ENCODE measurements around the gene LRRC74A. TPM values are rescaled to one million over a fixed set of nuclear protein-coding genes. Genes with fewer than 3 reads are reported as not detected.
A peak's percentile ranks its signal among the peaks of the same experiment; 100 is the strongest.

The LRRC74A gene
- total and polyA plus RNA-seq, 8 donors = 0.10 to 0.40 (median 0.34) TPM; not detected in 2

DNA sequence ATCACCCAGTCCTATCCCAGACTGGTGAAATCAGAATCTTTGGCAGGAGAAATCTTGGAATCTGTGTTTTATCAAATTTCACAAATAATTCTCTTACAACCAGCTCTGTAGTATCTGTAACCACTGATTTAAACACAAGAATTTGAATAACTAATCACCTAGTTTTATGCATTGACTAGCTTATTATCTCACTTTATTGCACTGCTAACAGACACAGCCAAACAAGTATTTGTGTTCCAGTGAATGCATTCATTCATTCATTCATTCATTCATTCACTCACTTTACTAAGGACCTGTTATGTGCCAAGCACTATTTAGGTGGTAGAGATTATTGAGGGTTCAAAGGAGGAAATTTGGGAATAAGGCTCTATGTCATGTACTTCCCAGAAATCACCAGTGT, 16.2 kb downstream of the LRRC74A start:
- peaks cover 0 to 20% of the 10 kb centered on the region in 2 donors for H3K4me1 ChIP-seq
- H3K4me3 ChIP-seq = no peak overlapping the region
- intact Hi-C loops (cut with DNase I) = no loop called here
- TF ChIP-seq, protein P1, sequence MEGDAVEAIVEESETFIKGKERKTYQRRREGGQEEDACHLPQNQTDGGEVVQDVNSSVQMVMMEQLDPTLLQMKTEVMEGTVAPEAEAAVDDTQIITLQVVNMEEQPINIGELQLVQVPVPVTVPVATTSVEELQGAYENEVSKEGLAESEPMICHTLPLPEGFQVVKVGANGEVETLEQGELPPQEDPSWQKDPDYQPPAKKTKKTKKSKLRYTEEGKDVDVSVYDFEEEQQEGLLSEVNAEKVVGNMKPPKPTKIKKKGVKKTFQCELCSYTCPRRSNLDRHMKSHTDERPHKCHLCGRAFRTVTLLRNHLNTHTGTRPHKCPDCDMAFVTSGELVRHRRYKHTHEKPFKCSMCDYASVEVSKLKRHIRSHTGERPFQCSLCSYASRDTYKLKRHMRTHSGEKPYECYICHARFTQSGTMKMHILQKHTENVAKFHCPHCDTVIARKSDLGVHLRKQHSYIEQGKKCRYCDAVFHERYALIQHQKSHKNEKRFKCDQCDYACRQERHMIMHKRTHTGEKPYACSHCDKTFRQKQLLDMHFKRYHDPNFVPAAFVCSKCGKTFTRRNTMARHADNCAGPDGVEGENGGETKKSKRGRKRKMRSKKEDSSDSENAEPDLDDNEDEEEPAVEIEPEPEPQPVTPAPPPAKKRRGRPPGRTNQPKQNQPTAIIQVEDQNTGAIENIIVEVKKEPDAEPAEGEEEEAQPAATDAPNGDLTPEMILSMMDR (IDR thresholded peaks at IDR 0.05) = no peak
- H3K9me3 ChIP-seq = no peaks in the 10 kb centered on the region
- no peak for DNase-seq
- no peak for ATAC-seq
- no peaks in the 10 kb centered on the region for H3K27me3 ChIP-seq
- no peak overlapping the region for H3K27ac ChIP-seq
- no peaks in the 10 kb centered on the region for H3K36me3 ChIP-seq

DNA sequence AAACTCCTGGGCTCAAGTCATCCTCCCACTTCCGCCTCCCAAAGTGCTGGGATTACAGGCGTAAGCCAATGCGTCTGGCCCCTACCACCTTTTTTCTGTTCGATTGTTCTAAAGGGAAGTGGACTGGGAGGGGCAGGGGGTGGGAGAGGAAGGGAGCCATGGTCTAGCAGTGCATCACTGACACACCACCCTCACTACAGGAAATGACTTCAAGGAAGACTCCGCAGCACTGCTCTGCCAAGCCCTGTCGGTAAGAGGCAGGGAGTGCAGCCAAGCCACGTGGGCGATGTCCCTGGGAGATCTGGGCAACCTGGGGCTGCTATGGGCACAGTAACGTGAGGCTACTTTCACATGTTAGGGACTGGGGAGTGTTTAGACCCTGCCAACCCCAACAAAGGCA, 18.0 kb downstream of the LRRC74A start:
- Histone ChIP-seq H3K36me3 (no peaks in the 10 kb centered on the region), H3K9me3 (no peaks in the 10 kb centered on the region), H3K4me3 (no peak overlapping the region), H3K27ac (peak overlapping the region in 1 of 2 donors; percentile 65), H3K4me1 (peaks cover 0 to 20% of the 10 kb centered on the region in 2 donors), H3K27me3 (no peaks in the 10 kb centered on the region)
- TF ChIP-seq, protein P1 (IDR thresholded peaks at IDR 0.05) = peak in 1 of 2 donors; percentile 43
- intact Hi-C loops (cut with DNase I) = no loop called here
- ATAC-seq (peak; percentile 92), DNase-seq (peak in 1 of 4 donors; percentile 69)

- TF ChIP-seq, protein P1 (IDR thresholded peaks at IDR 0.05) = no peak
- peak; percentile 25 for ATAC-seq
- no peaks in the 10 kb centered on the region for H3K36me3 ChIP-seq
- DNase-seq = no peak
- intact Hi-C loops (cut with DNase I) = no loop called here
- H3K4me3 ChIP-seq = no peak overlapping the region
- H3K27ac ChIP-seq = no peak overlapping the region
- peaks cover 0 to 20% of the 10 kb centered on the region in 2 donors for H3K4me1 ChIP-seq
- no peaks in the 10 kb centered on the region for H3K27me3 ChIP-seq
- H3K9me3 ChIP-seq = no peaks in the 10 kb centered on the region
These were observed 20.3 kb downstream of the LRRC74A start for GRCh38 chr14:76846331-76847047.

DNA sequence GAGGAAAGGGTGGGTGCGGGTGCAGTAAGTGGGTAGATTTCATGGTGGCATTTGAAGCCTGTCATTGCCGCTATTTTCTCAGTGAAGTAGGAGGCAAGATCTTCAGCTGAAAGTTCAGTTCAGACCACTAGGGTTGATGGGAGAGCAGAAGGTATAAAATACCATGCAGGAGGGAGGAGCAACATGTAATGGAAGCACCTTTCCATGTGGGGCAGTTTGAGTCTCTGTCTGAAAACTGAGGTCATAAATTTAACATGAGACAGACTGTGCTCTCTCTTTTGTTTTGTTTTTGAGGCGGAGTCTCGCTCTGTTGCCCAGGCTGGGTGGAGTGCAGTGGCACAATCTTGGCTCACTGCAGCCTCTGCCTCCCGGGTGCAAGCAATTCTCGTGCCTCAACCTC, 22.7 kb downstream of the LRRC74A start:
- Histone ChIP-seq H3K27me3 (no peaks in the 10 kb centered on the region), H3K4me1 (peaks cover 0 to 20% of the 10 kb centered on the region in 2 donors), H3K9me3 (no peaks in the 10 kb centered on the region), H3K36me3 (no peaks in the 10 kb centered on the region), H3K4me3 (no peak overlapping the region), H3K27ac (no peak overlapping the region)
- intact Hi-C loops (cut with DNase I) = no loop called here
- DNase-seq = no peak
- ATAC-seq = no peak
- TF ChIP-seq, protein P1 (IDR thresholded peaks at IDR 0.05) = no peak

- Histone ChIP-seq H3K27ac (no peak overlapping the region), H3K4me1 (no peaks in the 10 kb centered on the region), H3K27me3 (no peaks in the 10 kb centered on the region), H3K36me3 (no peaks in the 10 kb centered on the region), H3K9me3 (no peaks in the 10 kb centered on the region), H3K4me3 (no peak overlapping the region)
- TF ChIP-seq, protein P1 (IDR thresholded peaks at IDR 0.05) = no peak
- ATAC-seq = no peak
- intact Hi-C loops (cut with DNase I) = no loop called here
- DNase-seq = no peak
These were observed 28.9 kb downstream of the LRRC74A start for GRCh38 chr14:76855066-76855465.
